H1 (cell line): ENCODE data around the gene COQ7. TPM values are rescaled to one million over a fixed set of nuclear protein-coding genes. Genes with fewer than 3 reads are reported as not detected.

ENCODE experiments used
- CTCF ChIA-PET: fragments of 300-600 bp; sonication (Branson Sonifier 250); formaldehyde crosslinking; loops from one replicate; lab custom pipeline; 2021; ENCODE audit not compliant: partially characterized antibody; lab: Charles Lee
- POLR2A ChIA-PET: fragments of 300-600 bp; sonication (Branson Sonifier 250); formaldehyde crosslinking; loops from one replicate; lab custom pipeline; 2021; ENCODE audit warnings: inconsistent platforms; ENCODE audit not compliant: partially characterized antibody; lab: Charles Lee
- DNase-seq, 2 experiments: peaks; one replicate each; pipeline versions ENCODE4 v3.0.0 to v3.0.0-alpha.2; 2010 to 2022; ENCODE audit warnings: low spot score in 2 of 2, low read depth in 1 of 2, mixed read lengths in 1 of 2
- FAIRE-seq: peaks from 2 replicates; lab custom pipeline; 2011; peaks lifted over from hg19 to GRCh38; lab: Jason Lieb, UNC
- H2AFZ ChIP-seq: 2 replicates; pipeline ENCODE4 v1.8.1; 2012; ENCODE audit warnings: low read length, inconsistent platforms
- H2AK5ac ChIP-seq: 2 replicates; pipeline ENCODE4 v1.6.1; 2013; ENCODE audit warnings: low read depth, low read length
- H2BK120ac ChIP-seq: replicated peaks from 2 replicates; pipeline ENCODE3; 2013; ENCODE audit warnings: low read depth, low read length, inconsistent platforms
- H2BK12ac ChIP-seq: 2 replicates; pipeline ENCODE4 v1.6.1; 2013; ENCODE audit warnings: low read depth, low read length
- H2BK15ac ChIP-seq: 2 replicates; pipeline ENCODE4 v1.6.1; 2013; ENCODE audit warnings: low read length
- H2BK20ac ChIP-seq: 2 replicates; pipeline ENCODE4 v1.6.1; 2013; ENCODE audit warnings: low read length
- H2BK5ac ChIP-seq: 2 replicates; pipeline ENCODE4 v1.6.1; 2013; ENCODE audit warnings: low read depth, low read length
- H3K14ac ChIP-seq: 2 replicates; pipeline ENCODE4 v1.6.1; 2013; ENCODE audit warnings: inconsistent platforms; ENCODE audit not compliant: insufficient read length
- H3K18ac ChIP-seq: 2 replicates; pipeline ENCODE4 v1.6.1; 2013; ENCODE audit warnings: low read length; ENCODE audit errors: extremely low read depth
- H3K23ac ChIP-seq: 2 replicates; pipeline ENCODE4 v1.6.1; 2013; ENCODE audit warnings: inconsistent platforms; ENCODE audit not compliant: insufficient read length
- H3K23me2 ChIP-seq: 2 replicates; pipeline ENCODE4 v1.6.1; 2013; ENCODE audit warnings: low read depth, low read length
- H3K27ac ChIP-seq: 2 replicates; pipeline ENCODE4 v1.6.1; 2011; ENCODE audit warnings: low read depth, low read length, inconsistent platforms
- H3K27me3 ChIP-seq, 4 experiments: replicated peaks in 1 of 4; 1 replicate in 1 of 4; 2 replicates in 3 of 4; pipeline versions ENCODE4 v1.6.1 to v1.8.1; 2011 to 2013; ENCODE audit warnings: low read length in 3 of 4, mild to moderate bottlenecking in 3 of 4, inconsistent platforms in 2 of 4, mixed read lengths in 2 of 4, moderate library complexity in 1 of 4; ENCODE audit not compliant: control insufficient read depth in 3 of 4, insufficient read depth in 3 of 4; ENCODE audit errors: extremely low read depth in 1 of 4
- H3K36me3 ChIP-seq, 4 experiments: 2 replicates each; pipeline versions ENCODE4 v1.6.1 to v1.8.1; 2011 to 2013; ENCODE audit warnings: mild to moderate bottlenecking in 4 of 4, low read length in 3 of 4, moderate library complexity in 2 of 4, control low read depth in 1 of 4, inconsistent platforms in 1 of 4; ENCODE audit not compliant: insufficient read depth in 4 of 4, control insufficient read depth in 2 of 4
- H3K4ac ChIP-seq: replicated peaks from 2 replicates; pipeline ENCODE3; 2013; ENCODE audit warnings: low read length, low read depth, mixed read lengths, inconsistent platforms; ENCODE audit not compliant: insufficient read length
- H3K4me1 ChIP-seq, 4 experiments: replicated peaks in 1 of 4; 1 replicate in 1 of 4; 2 replicates in 3 of 4; pipeline versions ENCODE4 v1.6.1 to v1.8.1; 2011 to 2013; ENCODE audit warnings: low read length in 3 of 4, inconsistent platforms in 2 of 4, mixed read lengths in 1 of 4; ENCODE audit not compliant: insufficient read depth in 4 of 4, control insufficient read depth in 3 of 4
- H3K4me2 ChIP-seq, 2 experiments: 2 replicates each; pipeline versions ENCODE4 v1.6.1 to v1.8.1; 2011 to 2013; ENCODE audit warnings: low read depth in 2 of 2, low read length in 2 of 2, control low read depth in 1 of 2, inconsistent platforms in 1 of 2, mild to moderate bottlenecking in 1 of 2; ENCODE audit not compliant: insufficient read depth in 1 of 2
- H3K4me3 ChIP-seq, 4 experiments: fragments of 200-600, 300-600 bp in 1 of 4; sonication (generic), shearing (Covaris generic), sonication (Bioruptor Twin) in 1 of 4; 2 replicates each; pipeline versions ENCODE4 v1.5.1 to v1.8.1; 2011 to 2016; ENCODE audit warnings: low read length in 4 of 4, low read depth in 3 of 4, control low read depth in 2 of 4, inconsistent platforms in 2 of 4, mild to moderate bottlenecking in 2 of 4, mixed read lengths in 1 of 4, moderate library complexity in 1 of 4; ENCODE audit not compliant: insufficient read depth in 2 of 4; ENCODE audit errors: extremely low read depth in 1 of 4
- H3K56ac ChIP-seq: replicated peaks from 2 replicates; pipeline ENCODE3; 2013; ENCODE audit warnings: low read depth, mild to moderate bottlenecking, mixed read lengths, low read length, inconsistent platforms; ENCODE audit not compliant: insufficient read length
- H3K79me1 ChIP-seq: 2 replicates; pipeline ENCODE4 v1.6.1; 2013; ENCODE audit warnings: low read depth, low read length, control low read depth
- H3K79me2 ChIP-seq, 2 experiments: 2 replicates each; pipeline versions ENCODE4 v1.6.1 to v1.8.1; 2012 to 2013; ENCODE audit warnings: low read length in 2 of 2, mild to moderate bottlenecking in 2 of 2, inconsistent platforms in 1 of 2; ENCODE audit not compliant: insufficient read depth in 2 of 2, control insufficient read depth in 1 of 2
- H3K9ac ChIP-seq, 4 experiments: replicated peaks in 1 of 4; 1 replicate in 1 of 4; 2 replicates in 3 of 4; pipeline versions ENCODE4 v1.6.1 to v1.8.1; 2011 to 2013; ENCODE audit warnings: low read depth in 3 of 4, low read length in 3 of 4, control low read depth in 2 of 4, mild to moderate bottlenecking in 2 of 4, moderate library complexity in 2 of 4, inconsistent platforms in 1 of 4; ENCODE audit errors: extremely low read depth in 1 of 4
- H3K9me3 ChIP-seq, 2 experiments: 2 replicates each; pipeline versions ENCODE4 v1.6.1 to v1.8.1; 2012 to 2013; ENCODE audit warnings: mild to moderate bottlenecking in 2 of 2, moderate library complexity in 2 of 2, control low read depth in 1 of 2, inconsistent platforms in 1 of 2, low read depth in 1 of 2, low read length in 1 of 2, mixed read lengths in 1 of 2; ENCODE audit not compliant: insufficient read depth in 2 of 2
- H4K20me1 ChIP-seq, 2 experiments: replicated peaks in 1 of 2; 2 replicates each; pipeline versions ENCODE3 to v1.8.1; 2011 to 2013; ENCODE audit warnings: inconsistent platforms in 2 of 2, low read length in 2 of 2, mild to moderate bottlenecking in 1 of 2; ENCODE audit not compliant: insufficient read depth in 2 of 2, control insufficient read depth in 1 of 2
- H4K5ac ChIP-seq: 2 replicates; pipeline ENCODE4 v1.6.1; 2013; ENCODE audit warnings: low read length, low read depth, mixed read lengths, inconsistent platforms; ENCODE audit not compliant: insufficient read length
- H4K8ac ChIP-seq: 2 replicates; pipeline ENCODE4 v1.8.0; 2013; ENCODE audit warnings: mild to moderate bottlenecking, moderate library complexity, low read length, inconsistent platforms; ENCODE audit not compliant: insufficient read depth; ENCODE audit errors: extremely low read depth
- H4K91ac ChIP-seq: replicated peaks from 2 replicates; pipeline ENCODE3; 2013; ENCODE audit warnings: low read length, mixed read lengths, inconsistent platforms; ENCODE audit not compliant: insufficient read length
- BCL11A ChIP-seq, 2 experiments: IDR thresholded peaks; one replicate each; pipeline ENCODE4 v1.6.1; 2011; ENCODE audit warnings: low read depth in 2 of 2, low read length in 2 of 2, mild to moderate bottlenecking in 2 of 2
- BRCA1 ChIP-seq: IDR thresholded peaks from 2 replicates; pipeline ENCODE4 v1.6.1; 2012; ENCODE audit warnings: low read depth, low read length, improper control_type of control experiment
- E2F6 ChIP-seq: IDR thresholded peaks from 2 replicates; pipeline ENCODE4 v1.6.1; 2012; ENCODE audit warnings: inconsistent platforms
- FOSL1 ChIP-seq: IDR thresholded peaks from 2 replicates; pipeline ENCODE4 v1.6.1; 2011; ENCODE audit warnings: mild to moderate bottlenecking, low read depth, low read length, moderate library complexity; ENCODE audit not compliant: insufficient read depth
- TAF1 ChIP-seq: IDR thresholded peaks from 2 replicates; pipeline ENCODE4 v1.6.1; 2011; ENCODE audit warnings: mild to moderate bottlenecking, low read depth, low read length
- ZNF274 ChIP-seq: IDR thresholded peaks from 2 replicates; pipeline ENCODE4 v1.7.0; 2012; ENCODE audit warnings: low read length, borderline replicate concordance; ENCODE audit errors: extremely low read depth
- WGBS, 2 experiments: shearing (Covaris generic) in 1 of 2; methylation state at CpG; one replicate each; pipeline versions ENCODE4 v1.1.6 to v1.1.7; 2013 to 2015; ENCODE audit warnings: low lambda C conversion rate in 2 of 2, mixed read lengths in 2 of 2, inconsistent platforms in 1 of 2, low coverage in 1 of 2, missing lambda C conversion rate in 1 of 2; ENCODE audit not compliant: insufficient replicate concordance in 2 of 2, insufficient coverage in 1 of 2, insufficient read length in 1 of 2; ENCODE audit errors: extremely low coverage in 1 of 2, missing lambda C conversion rate in 1 of 2; 5-methylcytosine and 5-hydroxymethylcytosine counted together
- polyA plus RNA-seq, 7 experiments: library from polyadenylated mRNA; depleted of rRNA in 3 of 7; stranded (reverse) in 5 of 7; unstranded in 2 of 7; fragments of >200 nt in 5 of 7; fragments of 200-250 nt in 2 of 7; gene quantifications; 1 replicate in 5 of 7; 2 replicates in 1 of 7; 4 replicates in 1 of 7; pipeline versions ENCODE4 v1.2.1 to v1.2.3, GENCODE V29; 2011 to 2013; ENCODE audit warnings: missing spikeins in 2 of 7, mixed read lengths in 2 of 7
- total RNA-seq: library from RNA; stranded (reverse); fragmentation: NEBNext Ultra II Directional; extraction: Animal tissue kit (Norgen Biotek cat#: 25700); gene quantifications from 2 replicates; pipeline ENCODE4 v1.2.1, GENCODE V29; 2021

Gene COQ7
- total and polyA plus RNA-seq, 2 of the 8 experiments (the other 6 are each of a cell fraction or from before 2014, with no cell fraction given), result 7.1 to 15.2 TPM

GRCh38 chr16:19027416-19027815, 40.0 kb upstream of the COQ7 start:
- TF ChIP-seq BRCA1, result no peak
- no peak for TF ChIP-seq E2F6
- no peak for TF ChIP-seq ZNF274
- TF ChIP-seq FOSL1, result no peak
- TF ChIP-seq TAF1, result no peak
- TF ChIP-seq BCL11A (IDR thresholded peaks at IDR 0.05; ENCODE audit: low read depth in 2 of 2, low read length in 2 of 2), result no peak
- Histone ChIP-seq H3K23me2 (no peaks in the 10 kb centered on the region; the same call in 1 of the 2 replicates), H2AFZ (no peak overlapping the region), H3K9me3 (no peaks in the 10 kb centered on the region), H3K27me3 (no peaks in the 10 kb centered on the region), H3K4ac (no peak overlapping the region), H3K27ac (no peak overlapping the region), H2BK20ac (no peak overlapping the region), H3K4me3 (no peak overlapping the region), H2BK12ac (no peak overlapping the region), H3K9ac (no peak overlapping the region), H3K36me3 (peaks cover 0 to 6% (median under 1%) of the 10 kb centered on the region in 4 experiments; a peak in 2 of 8 replicates), H2BK5ac (no peak overlapping the region), H4K8ac (no peak overlapping the region), H2BK15ac (no peak overlapping the region), H2AK5ac (no peak overlapping the region), H3K79me1 (no peaks in the 10 kb centered on the region), H3K56ac (no peak overlapping the region), H3K79me2 (no peaks in the 10 kb centered on the region), H4K20me1 (no peaks in the 10 kb centered on the region), H4K5ac (no peak overlapping the region), H3K4me1 (no peaks in the 10 kb centered on the region), H3K23ac (no peak overlapping the region), H3K18ac (no peak overlapping the region), H3K4me2 (no peak overlapping the region), H2BK120ac (no peak overlapping the region), H3K14ac (no peak overlapping the region), H4K91ac (no peak overlapping the region)
- CTCF ChIA-PET, result no interaction called here
- DNase-seq (no peak), FAIRE-seq (no peak)
- POLR2A ChIA-PET, result no interaction called here
- 71% methylated on average over 3 of the region's 3 CpGs; no CpG with 5 or more reads in 1 of the 2 experiments for WGBS, 2 experiments
